ENCODE data around the gene ACER1. TPM values are rescaled to one million over a fixed set of nuclear protein-coding genes. Genes with fewer than 3 reads are reported as not detected.

Gene ACER1
- total and polyA plus RNA-seq, 4 donors, result 0.07 TPM; not detected in 3

- Histone ChIP-seq H3K36me3 (ENCODE audit: control insufficient read depth in 4 of 4, insufficient read depth in 3 of 4, low read depth in 1 of 4, low read length in 3 of 4) (peaks cover 5 to 27% (median 16%) of the 10 kb centered on the region in 4 donors), H3K4me3 (ENCODE audit: low read depth in 1 of 3, low read length in 3 of 3) (no peak overlapping the region), H3K9me3 (ENCODE audit: control insufficient read depth in 4 of 4, low read length in 3 of 4) (no peaks in the 10 kb centered on the region), H3K27ac (ENCODE audit: low read depth in 1 of 2, low read length in 2 of 2) (peak overlapping the region; percentile 17 to 39), H3K4me1 (ENCODE audit: control insufficient read depth in 4 of 4, insufficient read depth in 4 of 4, low read length in 3 of 4) (peaks cover 7 to 47% (median 33%) of the 10 kb centered on the region in 4 donors), H3K9ac (ENCODE audit: low read depth in 1 of 2, low read length in 2 of 2) (no peak overlapping the region), H3K27me3 (ENCODE audit: control insufficient read depth in 4 of 4, insufficient read depth in 4 of 4, low read length in 3 of 4) (no peaks in the 10 kb centered on the region)
- WGBS, result 80% methylated on average over 15 of the region's 15 CpGs
- TF ChIP-seq ZBTB33 (IDR thresholded peaks at IDR 0.05) (no peak), FOXA1 (IDR thresholded peaks at IDR 0.05) (no peak), TAF1 (conservative IDR thresholded peaks at IDR 0.05) (no peak), HNF4G (IDR thresholded peaks at IDR 0.05) (no peak)
- no peak for DNase-seq (ENCODE audit: low spot score)
These were observed 74.5 kb downstream of the ACER1 start for GRCh38 chr19:6258812-6259311.

Other genes with a start within 250 kb of the ACER1 start
- 1 to 10 TPM; 3.5 to 5.1 TPM for gene RFX2, start 223.1 kb downstream of the ACER1 start, total RNA-seq
- gene RFX2, start 223.1 kb downstream of the ACER1 start, polyA plus RNA-seq, result 1 to 10 TPM in 1 of 2 donors, under 1 TPM in 1; 0.67 to 2.1 TPM
- gene ACSBG2, start 197.9 kb downstream of the ACER1 start, total RNA-seq, result not detected
- not detected for gene ACSBG2, start 197.9 kb downstream of the ACER1 start, polyA plus RNA-seq
- 1 to 10 TPM; 2.1 to 6.9 TPM for gene MLLT1, start 53.6 kb downstream of the ACER1 start, total RNA-seq
- gene MLLT1, start 53.6 kb downstream of the ACER1 start, polyA plus RNA-seq, result 10 to 100 TPM in 1 of 2 donors, 1 to 10 TPM in 1; 7.7 to 15.6 TPM
- 10 to 100 TPM; 25.6 to 33.9 TPM for gene CLPP, start 27.9 kb upstream of the ACER1 start, total RNA-seq
- gene CLPP, start 27.9 kb upstream of the ACER1 start, polyA plus RNA-seq, result 10 to 100 TPM; 54.6 to 78.0 TPM
- 10 to 100 TPM; 29.9 to 35.5 TPM for gene ALKBH7, start 39.2 kb upstream of the ACER1 start, total RNA-seq
- 10 to 100 TPM; 66.8 to 99.7 TPM for gene ALKBH7, start 39.2 kb upstream of the ACER1 start, polyA plus RNA-seq
- gene PSPN, start 42.3 kb upstream of the ACER1 start, total RNA-seq, result under 1 TPM; 0.61 to 0.75 TPM
- gene PSPN, start 42.3 kb upstream of the ACER1 start, polyA plus RNA-seq, result under 1 TPM; 0.51 to 0.63 TPM
- gene GTF2F1, start 59.6 kb upstream of the ACER1 start, total RNA-seq, result 10 to 100 TPM; 11.5 to 22.0 TPM
- gene GTF2F1, start 59.6 kb upstream of the ACER1 start, polyA plus RNA-seq, result 10 to 100 TPM in 1 of 2 donors, 1 to 10 TPM in 1; 7.4 to 24.4 TPM
- 100 to 1,000 TPM in 1 of 2 donors, 10 to 100 TPM in 1; 58.7 to 132 TPM for gene KHSRP, start 91.2 kb upstream of the ACER1 start, total RNA-seq
- gene KHSRP, start 91.2 kb upstream of the ACER1 start, polyA plus RNA-seq, result 10 to 100 TPM in 1 of 2 donors, 1 to 10 TPM in 1; 8.0 to 73.6 TPM
- under 1 TPM in 1 of 2 donors, not detected in 1; 0.14 TPM for gene SLC25A41, start 100.2 kb upstream of the ACER1 start, total RNA-seq
- under 1 TPM in 1 of 2 donors, not detected in 1; 0.16 TPM for gene SLC25A41, start 100.2 kb upstream of the ACER1 start, polyA plus RNA-seq
- 10 to 100 TPM; 25.3 to 34.6 TPM for gene SLC25A23, start 126.2 kb upstream of the ACER1 start, total RNA-seq
- gene SLC25A23, start 126.2 kb upstream of the ACER1 start, polyA plus RNA-seq, result 10 to 100 TPM in 1 of 2 donors, 1 to 10 TPM in 1; 9.3 to 20.0 TPM
- 10 to 100 TPM; 23.5 to 34.3 TPM for gene CRB3, start 130.7 kb upstream of the ACER1 start, total RNA-seq
- gene CRB3, start 130.7 kb upstream of the ACER1 start, polyA plus RNA-seq, result 10 to 100 TPM; 19.2 to 38.7 TPM
- gene DENND1C, start 148.2 kb upstream of the ACER1 start, total RNA-seq, result 1 to 10 TPM; 1.1 to 1.4 TPM
- 1 to 10 TPM in 1 of 2 donors, under 1 TPM in 1; 0.99 to 1.5 TPM for gene DENND1C, start 148.2 kb upstream of the ACER1 start, polyA plus RNA-seq
- gene TUBB4A, start 168.7 kb upstream of the ACER1 start, total RNA-seq, result 1 to 10 TPM in 1 of 2 donors, under 1 TPM in 1; 0.25 to 1.6 TPM
- gene TUBB4A, start 168.7 kb upstream of the ACER1 start, polyA plus RNA-seq, result 1 to 10 TPM in 1 of 2 donors, under 1 TPM in 1; 0.28 to 1.9 TPM
- under 1 TPM in 1 of 2 donors, not detected in 1; 0.08 TPM for gene TNFSF9, start 197.4 kb upstream of the ACER1 start, total RNA-seq
- under 1 TPM in 1 of 2 donors, not detected in 1; 0.12 TPM for gene TNFSF9, start 197.4 kb upstream of the ACER1 start, polyA plus RNA-seq

All from liver (tissue), 9 donors.